ENCODE data around the gene MUC5B.

Gene MUC5B

GRCh38 chr11:1301220-1302000 lies 78.5 kb downstream of the MUC5B start:
- TF ChIP-seq GATA2 (IDR thresholded peaks at IDR 0.05; ENCODE audit: low read depth, low read length) (no peak), GATA3 (IDR thresholded peaks at IDR 0.05; ENCODE audit: low read depth, low read length) (no peak)

GRCh38 chr11:1302041-1302460 lies 79.2 kb downstream of the MUC5B start:
- TF ChIP-seq GATA2 (IDR thresholded peaks at IDR 0.05; ENCODE audit: low read depth, low read length) (no peak), GATA3 (IDR thresholded peaks at IDR 0.05; ENCODE audit: low read depth, low read length) (no peak)

GRCh38 chr11:1302461-1303125 lies 79.7 kb downstream of the MUC5B start:
- no peak for TF ChIP-seq GATA2 (IDR thresholded peaks at IDR 0.05; ENCODE audit: low read depth, low read length)

- TF ChIP-seq GATA2 (IDR thresholded peaks at IDR 0.05; ENCODE audit: low read depth, low read length), result no peak
Observed at GRCh38 chr11:1303126-1303821, 80.4 kb downstream of the MUC5B start.

- no peak for TF ChIP-seq GATA3 (IDR thresholded peaks at IDR 0.05; ENCODE audit: low read depth, low read length)
- no peak for TF ChIP-seq GATA2 (IDR thresholded peaks at IDR 0.05; ENCODE audit: low read depth, low read length)
Observed at GRCh38 chr11:1303973-1304372, 81.1 kb downstream of the MUC5B start.

- TF ChIP-seq GATA3 (IDR thresholded peaks at IDR 0.05; ENCODE audit: low read depth, low read length) (no peak), GATA2 (IDR thresholded peaks at IDR 0.05; ENCODE audit: low read depth, low read length) (no peak)
Observed at GRCh38 chr11:1304380-1304779, 81.5 kb downstream of the MUC5B start.

- TF ChIP-seq GATA3 (IDR thresholded peaks at IDR 0.05; ENCODE audit: low read depth, low read length), result no peak
- no peak for TF ChIP-seq GATA2 (IDR thresholded peaks at IDR 0.05; ENCODE audit: low read depth, low read length)
Observed at GRCh38 chr11:1305063-1305495, 82.2 kb downstream of the MUC5B start.

GRCh38 chr11:1305501-1306056 lies 82.7 kb downstream of the MUC5B start:
- TF ChIP-seq GATA3 (IDR thresholded peaks at IDR 0.05; ENCODE audit: low read depth, low read length), result no peak
- TF ChIP-seq GATA2 (IDR thresholded peaks at IDR 0.05; ENCODE audit: low read depth, low read length), result no peak

GRCh38 chr11:1306186-1307162 lies 83.6 kb downstream of the MUC5B start:
- TF ChIP-seq GATA2 (IDR thresholded peaks at IDR 0.05; ENCODE audit: low read depth, low read length), result no peak
- TF ChIP-seq GATA3 (IDR thresholded peaks at IDR 0.05; ENCODE audit: low read depth, low read length), result no peak

GRCh38 chr11:1307163-1307870 lies 84.5 kb downstream of the MUC5B start:
- TF ChIP-seq GATA2 (IDR thresholded peaks at IDR 0.05; ENCODE audit: low read depth, low read length) (no peak), GATA3 (IDR thresholded peaks at IDR 0.05; ENCODE audit: low read depth, low read length) (no peak)

GRCh38 chr11:1307998-1308742 lies 85.3 kb downstream of the MUC5B start:
- TF ChIP-seq GATA3 (IDR thresholded peaks at IDR 0.05; ENCODE audit: low read depth, low read length), result no peak

GRCh38 chr11:1308743-1309497 lies 86.1 kb downstream of the MUC5B start:
- no peak for TF ChIP-seq GATA2 (IDR thresholded peaks at IDR 0.05; ENCODE audit: low read depth, low read length)
- TF ChIP-seq GATA3 (IDR thresholded peaks at IDR 0.05; ENCODE audit: low read depth, low read length), result no peak
